ENCODE results near the gene CYP26A1.

DNA sequence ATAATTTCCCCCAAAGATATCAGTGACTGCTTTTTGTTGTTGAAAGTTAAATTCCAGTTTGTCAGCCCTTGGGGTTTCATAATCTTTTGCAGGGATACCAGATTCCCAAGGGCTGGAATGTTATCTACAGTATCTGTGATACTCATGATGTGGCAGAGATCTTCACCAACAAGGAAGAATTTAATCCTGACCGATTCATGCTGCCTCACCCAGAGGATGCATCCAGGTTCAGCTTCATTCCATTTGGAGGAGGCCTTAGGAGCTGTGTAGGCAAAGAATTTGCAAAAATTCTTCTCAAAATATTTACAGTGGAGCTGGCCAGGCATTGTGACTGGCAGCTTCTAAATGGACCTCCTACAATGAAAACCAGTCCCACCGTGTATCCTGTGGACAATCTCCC lies 3.2 kb downstream of the CYP26A1 start:
- TF ChIP-seq, protein P1, sequence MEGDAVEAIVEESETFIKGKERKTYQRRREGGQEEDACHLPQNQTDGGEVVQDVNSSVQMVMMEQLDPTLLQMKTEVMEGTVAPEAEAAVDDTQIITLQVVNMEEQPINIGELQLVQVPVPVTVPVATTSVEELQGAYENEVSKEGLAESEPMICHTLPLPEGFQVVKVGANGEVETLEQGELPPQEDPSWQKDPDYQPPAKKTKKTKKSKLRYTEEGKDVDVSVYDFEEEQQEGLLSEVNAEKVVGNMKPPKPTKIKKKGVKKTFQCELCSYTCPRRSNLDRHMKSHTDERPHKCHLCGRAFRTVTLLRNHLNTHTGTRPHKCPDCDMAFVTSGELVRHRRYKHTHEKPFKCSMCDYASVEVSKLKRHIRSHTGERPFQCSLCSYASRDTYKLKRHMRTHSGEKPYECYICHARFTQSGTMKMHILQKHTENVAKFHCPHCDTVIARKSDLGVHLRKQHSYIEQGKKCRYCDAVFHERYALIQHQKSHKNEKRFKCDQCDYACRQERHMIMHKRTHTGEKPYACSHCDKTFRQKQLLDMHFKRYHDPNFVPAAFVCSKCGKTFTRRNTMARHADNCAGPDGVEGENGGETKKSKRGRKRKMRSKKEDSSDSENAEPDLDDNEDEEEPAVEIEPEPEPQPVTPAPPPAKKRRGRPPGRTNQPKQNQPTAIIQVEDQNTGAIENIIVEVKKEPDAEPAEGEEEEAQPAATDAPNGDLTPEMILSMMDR (IDR thresholded peaks at IDR 0.05), result no peak
- no peak for TF ChIP-seq POLR2A (IDR thresholded peaks at IDR 0.05)
